C4-2B (cell line): ENCODE measurements around the gene SOS1.

Experiments used
- H3K27ac ChIP-seq: fragments of 450-650 bp; 2 replicates; pipeline ENCODE4 v1.5.1; 2017
- ZFX ChIP-seq: fragments of 450-650 bp; IDR thresholded peaks from 2 replicates; pipeline ENCODE4 v1.6.1; 2017
- TF ChIP-seq, protein P1 (sequence below): fragments of 450-650 bp; conservative IDR thresholded peaks from 2 replicates; pipeline ENCODE4 v1.5.1; 2017; ENCODE audit warnings: mild to moderate bottlenecking

Gene SOS1

DNA sequence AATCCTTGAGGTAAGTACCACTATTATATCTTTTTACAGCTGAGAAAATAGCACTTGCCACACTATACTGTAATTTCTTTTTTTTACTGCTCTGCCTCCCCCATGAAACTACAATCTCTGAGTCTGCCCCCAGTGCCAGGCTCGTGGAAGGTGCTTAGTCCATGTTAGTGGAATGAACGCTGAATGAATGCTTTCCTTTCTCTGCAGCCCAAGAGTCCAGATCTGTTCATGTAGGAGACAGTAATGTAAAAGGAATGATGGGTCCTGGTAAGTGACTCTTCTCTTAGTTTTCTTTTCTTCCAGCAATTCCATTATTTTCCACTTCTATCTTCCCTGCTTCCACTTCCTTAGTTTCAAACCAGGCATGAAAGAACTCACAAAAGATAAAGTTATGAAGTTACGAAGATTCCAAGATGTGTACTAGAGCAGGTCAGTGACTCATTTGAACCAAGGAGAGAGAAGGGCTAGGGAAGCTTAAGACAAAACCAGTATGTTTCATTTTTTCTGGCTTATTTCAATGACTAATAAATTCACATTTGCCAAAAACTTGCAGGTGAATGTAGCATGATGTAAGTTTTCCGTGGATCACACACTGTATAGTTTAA is 185.2 kb downstream of the SOS1 start:
- TF ChIP-seq, protein P1, sequence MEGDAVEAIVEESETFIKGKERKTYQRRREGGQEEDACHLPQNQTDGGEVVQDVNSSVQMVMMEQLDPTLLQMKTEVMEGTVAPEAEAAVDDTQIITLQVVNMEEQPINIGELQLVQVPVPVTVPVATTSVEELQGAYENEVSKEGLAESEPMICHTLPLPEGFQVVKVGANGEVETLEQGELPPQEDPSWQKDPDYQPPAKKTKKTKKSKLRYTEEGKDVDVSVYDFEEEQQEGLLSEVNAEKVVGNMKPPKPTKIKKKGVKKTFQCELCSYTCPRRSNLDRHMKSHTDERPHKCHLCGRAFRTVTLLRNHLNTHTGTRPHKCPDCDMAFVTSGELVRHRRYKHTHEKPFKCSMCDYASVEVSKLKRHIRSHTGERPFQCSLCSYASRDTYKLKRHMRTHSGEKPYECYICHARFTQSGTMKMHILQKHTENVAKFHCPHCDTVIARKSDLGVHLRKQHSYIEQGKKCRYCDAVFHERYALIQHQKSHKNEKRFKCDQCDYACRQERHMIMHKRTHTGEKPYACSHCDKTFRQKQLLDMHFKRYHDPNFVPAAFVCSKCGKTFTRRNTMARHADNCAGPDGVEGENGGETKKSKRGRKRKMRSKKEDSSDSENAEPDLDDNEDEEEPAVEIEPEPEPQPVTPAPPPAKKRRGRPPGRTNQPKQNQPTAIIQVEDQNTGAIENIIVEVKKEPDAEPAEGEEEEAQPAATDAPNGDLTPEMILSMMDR, result no peak
- TF ChIP-seq ZFX, result no peak
- no peak overlapping the region for H3K27ac ChIP-seq

DNA sequence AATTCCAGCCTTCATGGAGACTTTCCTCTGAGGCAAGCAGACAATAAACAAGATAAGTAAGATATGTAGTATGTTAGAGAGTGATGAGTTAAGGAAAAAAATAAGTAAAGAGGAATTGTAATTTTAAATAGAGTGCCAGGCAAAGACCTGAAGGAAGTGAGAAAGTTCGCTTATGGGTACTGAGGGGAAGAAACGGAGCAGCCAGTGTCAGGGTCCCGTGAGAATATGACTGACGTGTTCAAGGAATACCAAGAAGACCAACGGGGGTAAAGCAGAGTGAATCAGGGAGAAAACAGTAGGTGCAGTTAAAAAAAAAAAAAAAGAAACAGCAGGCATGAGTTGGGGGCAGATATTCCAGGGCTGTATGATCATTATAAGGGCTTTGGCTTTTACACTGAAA is 186.1 kb downstream of the SOS1 start:
- no peak overlapping the region for H3K27ac ChIP-seq
- TF ChIP-seq, protein P1, result no peak
- TF ChIP-seq ZFX, result no peak

DNA sequence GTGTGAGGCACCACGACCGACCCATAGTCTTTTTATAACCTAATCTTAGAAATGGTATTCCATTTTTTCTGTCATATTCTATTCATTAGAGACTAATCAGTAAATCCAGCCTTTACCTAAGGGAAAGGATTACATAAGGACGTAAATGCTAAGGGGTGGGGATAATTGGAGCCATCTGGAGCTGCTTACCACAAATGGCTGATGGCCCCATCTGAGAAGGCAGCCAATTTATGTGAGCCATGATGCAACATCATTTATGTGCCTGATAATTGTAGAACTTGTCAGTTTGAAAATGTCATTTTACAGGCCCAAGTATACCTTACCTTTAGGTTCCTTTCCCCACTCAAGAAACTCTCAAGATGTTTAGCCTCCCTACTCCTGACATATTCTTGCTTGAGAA is 187.2 kb downstream of the SOS1 start:
- H3K27ac ChIP-seq, result no peak overlapping the region
- TF ChIP-seq, protein P1, result no peak
- no peak for TF ChIP-seq ZFX

DNA sequence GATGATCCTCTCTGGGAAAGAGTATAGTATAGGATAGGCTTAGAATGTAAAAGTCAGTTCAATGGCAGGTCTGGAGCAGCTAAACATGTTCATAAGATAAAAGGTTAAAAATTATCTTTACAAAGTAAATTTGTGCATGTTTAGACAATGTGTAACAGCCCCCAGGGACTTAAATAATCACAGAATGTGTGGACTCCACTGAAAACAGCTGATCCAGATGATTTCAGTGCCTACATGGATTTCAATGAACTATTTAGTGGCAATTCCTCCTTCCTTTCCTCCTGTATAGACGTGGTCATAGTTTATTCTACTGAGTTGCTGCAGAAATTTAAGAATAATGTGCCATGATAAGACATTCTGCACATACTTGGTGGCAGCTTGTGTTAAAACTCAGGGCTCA is 188.3 kb downstream of the SOS1 start:
- no peak overlapping the region for H3K27ac ChIP-seq
- no peak for TF ChIP-seq ZFX
- TF ChIP-seq, protein P1, result no peak
